Stimulated activated CD4-positive, alpha-beta T cell treated with anti-CD3 and anti-CD28 coated beads, Interleukin-12 subunit alpha, Interleukin-12 subunit beta, amount 100 ng/mL, for 4 hours (primary cell): ENCODE measurements around the gene THAP11.

Experiments
- DNase-seq: peaks from one replicate; pipeline ENCODE4 v3.0.0-alpha.2; 2020

The THAP11 gene

GRCh38 chr16:67841816-67842508 lies at the start of gene THAP11:
Gene THAP11 (plus strand): TSS chr16:67842320. CDS start chr16:67842555, 235 bp downstream.
- peak; percentile 90 for DNase-seq

- DNase-seq = no peak
These were observed 45.9 kb upstream of the THAP11 start for GRCh38 chr16:67796099-67796718.

- DNase-seq = no peak
These were observed 41.7 kb upstream of the THAP11 start for GRCh38 chr16:67800338-67800926.

GRCh38 chr16:67801241-67801640 lies 40.9 kb upstream of the THAP11 start:
- no peak for DNase-seq

GRCh38 chr16:67801883-67802282 lies 40.2 kb upstream of the THAP11 start:
- DNase-seq = peak; percentile 6

GRCh38 chr16:67803894-67804293 lies 38.2 kb upstream of the THAP11 start:
- no peak for DNase-seq

GRCh38 chr16:67804853-67805542 lies 37.1 kb upstream of the THAP11 start:
- no peak for DNase-seq

GRCh38 chr16:67805718-67806427 lies 36.2 kb upstream of the THAP11 start:
- no peak for DNase-seq

- peak; percentile 90 for DNase-seq
These were observed 35.5 kb upstream of the THAP11 start, which contains the start of the genes RANBP10 and TSNAXIP1 for GRCh38 chr16:67806428-67807147. Gene RANBP10 (minus strand): TSS chr16:67806560. CDS start chr16:67806536, 24 bp downstream. Gene TSNAXIP1 (plus strand): TSS chr16:67806889. CDS start chr16:67807150, 261 bp downstream.

GRCh38 chr16:67807148-67807682 lies 34.9 kb upstream of the THAP11 start:
- no peak for DNase-seq

GRCh38 chr16:67811899-67812298 lies 30.2 kb upstream of the THAP11 start:
- DNase-seq = no peak

GRCh38 chr16:67814567-67814966 lies 27.6 kb upstream of the THAP11 start:
- DNase-seq = no peak

- DNase-seq = no peak
These were observed 21.4 kb upstream of the THAP11 start for GRCh38 chr16:67820608-67821259.

- DNase-seq = no peak
These were observed 19.6 kb upstream of the THAP11 start for GRCh38 chr16:67822511-67822910.

GRCh38 chr16:67825119-67825518 lies 17.0 kb upstream of the THAP11 start:
- DNase-seq = no peak

GRCh38 chr16:67825906-67826305 lies 16.2 kb upstream of the THAP11 start:
- DNase-seq = no peak

- no peak for DNase-seq
These were observed 13.5 kb upstream of the THAP11 start for GRCh38 chr16:67828651-67829050.

- no peak for DNase-seq
These were observed 9.1 kb upstream of the THAP11 start for GRCh38 chr16:67833030-67833414.

- DNase-seq = peak; percentile 88
These were observed 8.5 kb upstream of the THAP11 start for GRCh38 chr16:67833415-67834241.

GRCh38 chr16:67834242-67834614 lies 7.9 kb upstream of the THAP11 start:
- no peak for DNase-seq
